ENCODE measurements around the gene GRHL1. TPM values are rescaled to one million over a fixed set of nuclear protein-coding genes. Genes with fewer than 3 reads are reported as not detected.
A peak's percentile ranks its signal among the peaks of the same experiment; 100 is the strongest.

Gene GRHL1
- total and polyA plus RNA-seq, 2 donors (not counting 1 experiment from before 2014, with no cell fraction given) = 0.25 to 0.76 TPM

GRCh38 chr2:10005461-10006235, 54.2 kb downstream of the GRHL1 start:
- no peak overlapping the region for H2AFZ ChIP-seq (ENCODE audit: insufficient read depth, low read depth, low read length, poor library complexity, severe bottlenecking)
- Mint-ChIP-seq H3K4me3 (no peak overlapping the region), H3K27ac (no peak overlapping the region), H3K9me3 (ENCODE audit: insufficient read depth) (no peaks in the 10 kb centered on the region), H3K27me3 (no peaks in the 10 kb centered on the region), H3K4me1 (no peaks in the 10 kb centered on the region)
- no peak overlapping the region for H3K9ac ChIP-seq (ENCODE audit: low read length)
- DNase-seq (no peak), ATAC-seq (ENCODE audit: low read depth) (no peak)
- H3K4me2 ChIP-seq (replicated peaks; ENCODE audit: low read depth, low read length, poor library complexity, severe bottlenecking) = no peak overlapping the region
- H3K4me3 ChIP-seq (ENCODE audit: control extremely low read depth in 1 of 5, extremely low read depth in 1 of 5, insufficient read depth in 1 of 5, low read depth in 2 of 5, low read length in 4 of 5) = no peak overlapping the region
- H3K9me3 ChIP-seq (ENCODE audit: control extremely low read depth in 1 of 3, control insufficient read depth in 2 of 3, insufficient read depth in 1 of 3, low read length in 2 of 3) = peaks cover 0 to 8% (median 0%) of the 10 kb centered on the region in 3 donors
- POLR2A ChIA-PET = no interaction called here
- H3K27ac ChIP-seq (ENCODE audit: low read length in 2 of 2) = no peak overlapping the region
- H3K79me2 ChIP-seq (ENCODE audit: control insufficient read depth, insufficient read depth, low read length) = no peaks in the 10 kb centered on the region
- CTCF ChIA-PET = interaction anchor here (0.7 to 1.2 kb wide), 2 partner anchors 21 to 429 kb away, joined by 3 to 4 read pairs; no protein-coding TSS in a partner anchor
- TF ChIP-seq EZH2 (IDR thresholded peaks at IDR 0.05; ENCODE audit: borderline replicate concordance, insufficient read depth, low read depth, low read length, poor library complexity, severe bottlenecking) = no peak
- H3K27me3 ChIP-seq (replicated peaks in 1 of 4; ENCODE audit: control extremely low read depth in 1 of 4, control insufficient read depth in 3 of 4, insufficient read depth in 4 of 4, low read length in 3 of 4) = peaks cover 0 to 10% (median 0%) of the 10 kb centered on the region in 4 experiments
- no peaks in the 10 kb centered on the region for H4K20me1 ChIP-seq (ENCODE audit: control insufficient read depth, insufficient read depth, low read length, poor library complexity, severe bottlenecking)
- intact Hi-C loops (cut with micrococcal nuclease) = no loop called here
- H3K4me1 ChIP-seq (ENCODE audit: control insufficient read depth in 2 of 2, insufficient read depth in 2 of 2, low read length in 2 of 2) = no peaks in the 10 kb centered on the region
- WGBS (ENCODE audit: insufficient coverage) = 95% methylated on average over 15 of the region's 17 CpGs
- no peaks in the 10 kb centered on the region for H3K36me3 ChIP-seq (replicated peaks in 1 of 2; ENCODE audit: control extremely low read depth in 1 of 2, control insufficient read depth in 1 of 2, extremely low read depth in 1 of 2, insufficient read depth in 2 of 2, low read length in 1 of 2)

DNA sequence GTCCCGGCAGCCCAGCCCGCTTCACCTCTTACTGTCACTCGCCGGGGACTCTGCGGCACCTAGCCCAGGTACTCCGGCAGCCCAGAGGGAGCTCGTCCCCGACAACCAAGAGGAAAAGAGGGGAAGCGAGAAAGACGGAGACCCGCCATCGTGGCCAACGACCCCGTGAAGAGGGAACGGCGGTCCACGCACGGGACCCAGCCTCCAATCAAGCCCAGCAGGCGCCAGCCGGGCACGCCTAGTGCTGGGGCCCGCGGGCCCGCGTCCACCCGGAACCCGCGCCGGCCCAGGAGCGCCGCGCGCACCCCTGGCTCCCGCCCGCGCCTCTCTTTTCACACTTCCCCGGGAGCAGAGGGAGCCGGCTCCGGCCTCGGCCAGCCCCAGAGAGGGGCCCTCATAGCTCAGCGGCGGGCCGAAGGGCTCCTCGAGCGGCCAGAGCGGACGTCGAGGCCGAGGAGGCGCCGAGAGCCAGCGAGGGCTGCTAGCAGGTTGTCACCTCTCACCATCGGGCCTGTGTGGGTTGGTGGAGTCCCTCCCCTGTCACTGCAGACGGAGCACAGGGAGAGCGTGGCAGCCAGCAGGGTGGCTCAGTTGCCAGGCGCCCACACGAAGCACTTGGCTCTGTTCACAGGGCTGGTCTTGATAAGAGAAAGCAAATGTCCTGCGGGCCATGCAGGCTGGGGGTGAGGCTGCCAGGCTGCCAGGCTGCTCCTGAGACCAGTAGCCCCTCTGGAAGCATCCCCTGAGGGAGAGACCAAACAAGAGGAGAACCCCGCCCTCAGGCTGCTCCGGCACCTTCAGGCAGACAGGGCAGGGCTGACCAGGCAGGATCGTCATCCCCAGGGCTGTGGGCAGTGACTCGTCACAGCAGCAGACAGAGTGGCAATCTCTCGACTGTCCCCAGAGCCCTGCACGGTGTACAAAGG, 55.0 kb downstream of the GRHL1 start:
- TF ChIP-seq, protein P1, sequence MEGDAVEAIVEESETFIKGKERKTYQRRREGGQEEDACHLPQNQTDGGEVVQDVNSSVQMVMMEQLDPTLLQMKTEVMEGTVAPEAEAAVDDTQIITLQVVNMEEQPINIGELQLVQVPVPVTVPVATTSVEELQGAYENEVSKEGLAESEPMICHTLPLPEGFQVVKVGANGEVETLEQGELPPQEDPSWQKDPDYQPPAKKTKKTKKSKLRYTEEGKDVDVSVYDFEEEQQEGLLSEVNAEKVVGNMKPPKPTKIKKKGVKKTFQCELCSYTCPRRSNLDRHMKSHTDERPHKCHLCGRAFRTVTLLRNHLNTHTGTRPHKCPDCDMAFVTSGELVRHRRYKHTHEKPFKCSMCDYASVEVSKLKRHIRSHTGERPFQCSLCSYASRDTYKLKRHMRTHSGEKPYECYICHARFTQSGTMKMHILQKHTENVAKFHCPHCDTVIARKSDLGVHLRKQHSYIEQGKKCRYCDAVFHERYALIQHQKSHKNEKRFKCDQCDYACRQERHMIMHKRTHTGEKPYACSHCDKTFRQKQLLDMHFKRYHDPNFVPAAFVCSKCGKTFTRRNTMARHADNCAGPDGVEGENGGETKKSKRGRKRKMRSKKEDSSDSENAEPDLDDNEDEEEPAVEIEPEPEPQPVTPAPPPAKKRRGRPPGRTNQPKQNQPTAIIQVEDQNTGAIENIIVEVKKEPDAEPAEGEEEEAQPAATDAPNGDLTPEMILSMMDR (IDR thresholded peaks at IDR 0.05) = no peak
- no peak for TF ChIP-seq EZH2 (IDR thresholded peaks at IDR 0.05; ENCODE audit: borderline replicate concordance, insufficient read depth, low read depth, low read length, poor library complexity, severe bottlenecking)
- no peak overlapping the region for H3K27ac ChIP-seq (ENCODE audit: low read length in 2 of 2)
- WGBS (ENCODE audit: insufficient coverage) = 58% methylated on average over 63 of the region's 64 CpGs
- intact Hi-C loops (cut with micrococcal nuclease) = no loop called here
- H3K4me3 Mint-ChIP-seq = no peak overlapping the region
- no peaks in the 10 kb centered on the region for H3K4me1 Mint-ChIP-seq
- ChIA-PET POLR2A (no interaction called here), CTCF (interaction anchor here (0.7 to 1.2 kb wide), 2 partner anchors 22 to 428 kb away, joined by 3 to 4 read pairs; no protein-coding TSS in a partner anchor)
- peaks cover 0 to 8% (median 0%) of the 10 kb centered on the region in 3 donors for H3K9me3 ChIP-seq (ENCODE audit: control extremely low read depth in 1 of 3, control insufficient read depth in 2 of 3, insufficient read depth in 1 of 3, low read length in 2 of 3)
- no peaks in the 10 kb centered on the region for H3K27me3 Mint-ChIP-seq
- no peaks in the 10 kb centered on the region for H4K20me1 ChIP-seq (ENCODE audit: control insufficient read depth, insufficient read depth, low read length, poor library complexity, severe bottlenecking)
- peaks cover 0 to 10% (median 0%) of the 10 kb centered on the region in 4 experiments for H3K27me3 ChIP-seq (replicated peaks in 1 of 4; ENCODE audit: control extremely low read depth in 1 of 4, control insufficient read depth in 3 of 4, insufficient read depth in 4 of 4, low read length in 3 of 4)
- no peaks in the 10 kb centered on the region for H3K36me3 ChIP-seq (replicated peaks in 1 of 2; ENCODE audit: control extremely low read depth in 1 of 2, control insufficient read depth in 1 of 2, extremely low read depth in 1 of 2, insufficient read depth in 2 of 2, low read length in 1 of 2)
- H3K9ac ChIP-seq (ENCODE audit: low read length) = no peak overlapping the region
- no peaks in the 10 kb centered on the region for H3K4me1 ChIP-seq (ENCODE audit: control insufficient read depth in 2 of 2, insufficient read depth in 2 of 2, low read length in 2 of 2)
- DNase-seq (no peak), ATAC-seq (ENCODE audit: low read depth) (no peak)
- H2AFZ ChIP-seq (ENCODE audit: insufficient read depth, low read depth, low read length, poor library complexity, severe bottlenecking) = no peak overlapping the region
- no peak overlapping the region for H3K27ac Mint-ChIP-seq
- H3K4me2 ChIP-seq (replicated peaks; ENCODE audit: low read depth, low read length, poor library complexity, severe bottlenecking) = peak overlapping the region; percentile 18
- no peak overlapping the region for H3K4me3 ChIP-seq (ENCODE audit: control extremely low read depth in 1 of 5, extremely low read depth in 1 of 5, insufficient read depth in 1 of 5, low read depth in 2 of 5, low read length in 4 of 5)
- H3K9me3 Mint-ChIP-seq (ENCODE audit: insufficient read depth) = no peaks in the 10 kb centered on the region
- H3K79me2 ChIP-seq (ENCODE audit: control insufficient read depth, insufficient read depth, low read length) = no peaks in the 10 kb centered on the region
